SH-SY5Y (cell line): ENCODE data around the gene FANCC.

Source experiments
- GATA2 ChIP-seq: IDR thresholded peaks from 2 replicates; pipeline ENCODE4 v1.6.1; 2011; ENCODE audit warnings: mild to moderate bottlenecking, low read depth, low read length
- GATA3 ChIP-seq: IDR thresholded peaks from 2 replicates; pipeline ENCODE4 v1.6.1; 2011; ENCODE audit warnings: low read depth, mild to moderate bottlenecking, low read length, moderate library complexity

- TF ChIP-seq GATA2 (no peak), GATA3 (no peak)
Measured at GRCh38 chr9:95071925-95072324, 245.6 kb downstream of the FANCC start.
